Endodermal cell (in vitro differentiated cells): Measurements from ENCODE around the gene LONP1. TPM values are rescaled to one million over a fixed set of nuclear protein-coding genes. Genes with fewer than 3 reads are reported as not detected.

Experiments
- DNase-seq: peaks from one replicate; pipeline ENCODE4 v3.0.0-alpha.2; 2017
- H3K27ac ChIP-seq: 2 replicates; pipeline ENCODE4 v1.5.1; 2013; ENCODE audit warnings: mild to moderate bottlenecking, low read depth, low read length, moderate library complexity
- H3K27me3 ChIP-seq: 2 replicates; pipeline ENCODE4 v1.6.1; 2013; ENCODE audit warnings: mild to moderate bottlenecking, low read length, moderate library complexity; ENCODE audit not compliant: insufficient read depth, control insufficient read depth, poor library complexity, severe bottlenecking
- H3K36me3 ChIP-seq: 2 replicates; pipeline ENCODE4 v1.7.0; 2013; ENCODE audit warnings: mild to moderate bottlenecking, low read length, moderate library complexity; ENCODE audit not compliant: control insufficient read depth, insufficient read depth
- H3K4me1 ChIP-seq: one replicate; pipeline ENCODE4 v1.7.0; 2013; ENCODE audit warnings: low read length; ENCODE audit not compliant: control insufficient read depth, insufficient read depth
- H3K4me3 ChIP-seq: 2 replicates; pipeline ENCODE4 v1.5.1; 2013; ENCODE audit warnings: mild to moderate bottlenecking, low read length, moderate library complexity
- H3K9ac ChIP-seq: 2 replicates; pipeline ENCODE4 v1.6.1; 2013; ENCODE audit warnings: mild to moderate bottlenecking, low read length, moderate library complexity; ENCODE audit not compliant: poor library complexity, severe bottlenecking; ENCODE audit errors: extremely low read depth
- H3K9me3 ChIP-seq: 2 replicates; pipeline ENCODE4 v1.6.1; 2013; ENCODE audit warnings: mild to moderate bottlenecking, low read length, moderate library complexity; ENCODE audit not compliant: control insufficient read depth
- H3K27ac Mint-ChIP-seq: 2 replicates; pipeline ENCODE4 v1.8.0; 2020; ENCODE audit warnings: mixed read lengths
- H3K27me3 Mint-ChIP-seq: 2 replicates; pipeline ENCODE4 v1.8.0; 2021; ENCODE audit warnings: mild to moderate bottlenecking, mixed read lengths; ENCODE audit not compliant: insufficient read depth
- H3K36me3 Mint-ChIP-seq: 2 replicates; pipeline ENCODE4 v1.8.0; 2020; ENCODE audit warnings: low read depth, mixed read lengths
- H3K4me1 Mint-ChIP-seq: 2 replicates; pipeline ENCODE4 v1.8.0; 2020; ENCODE audit warnings: mixed read lengths
- H3K4me3 Mint-ChIP-seq: 2 replicates; pipeline ENCODE4 v1.8.0; 2020; ENCODE audit warnings: mild to moderate bottlenecking, moderate library complexity, mixed read lengths
- H3K9me3 Mint-ChIP-seq: 2 replicates; pipeline ENCODE4 v1.8.0; 2020; ENCODE audit warnings: mild to moderate bottlenecking, mixed read lengths
- CTCF ChIP-seq: fragments of 200-600 bp; sonication (generic); conservative IDR thresholded peaks from 2 replicates; pipeline ENCODE4 v1.5.0; 2021; ENCODE audit warnings: antibody characterized with exemption, mild to moderate bottlenecking
- WGBS, 2 experiments: methylation state at CpG; one replicate each; pipeline versions ENCODE4 v1.1.5 to v1.1.7; 2013; ENCODE audit warnings: missing lambda C conversion rate in 2 of 2, mixed read lengths in 1 of 2; ENCODE audit not compliant: insufficient coverage in 1 of 2, insufficient read length in 1 of 2; 5-methylcytosine and 5-hydroxymethylcytosine counted together
- total RNA-seq, 2 donors: library from RNA; stranded (reverse); fragmentation: NEBNext Ultra II Directional in 1 of 2; extraction: Animal tissue kit (Norgen Biotek cat#: 25700) in 1 of 2; gene quantifications; 2 replicates in 1 of 2; 3 replicates in 1 of 2; pipeline ENCODE4 v1.2.1, GENCODE V29; 2021

LONP1 gene
- total RNA-seq, 2 donors from 2014 or later, result 97.1 to 109 TPM

DNA sequence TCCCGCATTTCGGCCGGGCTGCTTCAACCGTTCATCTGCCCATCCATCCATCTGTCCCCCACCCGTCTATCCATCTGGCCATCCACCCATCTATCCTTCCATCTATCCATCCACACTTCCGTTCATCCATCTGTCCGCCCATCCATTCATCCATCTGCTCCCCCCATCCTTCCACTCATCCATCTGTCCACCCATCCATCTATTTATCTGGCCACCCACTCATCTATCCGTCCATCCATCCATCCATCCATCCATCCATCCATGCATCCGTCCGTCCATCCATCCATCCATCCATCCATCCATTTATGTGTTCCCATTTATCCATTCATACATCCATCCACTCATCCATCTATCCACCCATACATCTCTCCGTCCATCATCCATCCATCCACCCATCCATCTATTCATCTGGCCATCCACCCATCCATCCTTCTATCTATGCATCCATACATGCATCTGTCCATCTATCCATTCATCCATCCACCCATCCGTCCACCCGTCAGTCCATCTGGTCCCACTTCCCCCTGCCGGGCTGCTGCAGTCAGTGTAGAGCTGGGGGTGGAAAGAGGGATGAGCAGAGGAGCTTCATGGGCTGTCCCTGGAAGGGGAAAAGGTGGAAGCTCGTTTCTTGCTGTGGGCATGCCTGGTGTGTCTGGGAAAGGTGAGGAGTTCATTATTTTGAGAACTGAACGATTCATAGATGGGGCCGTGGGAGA, 38.4 kb downstream of the LONP1 start:
- Histone ChIP-seq H3K9ac (peak overlapping the region; percentile 34), H3K27me3 (no peaks in the 10 kb centered on the region), H3K9me3 (no peaks in the 10 kb centered on the region), H3K36me3 (peaks cover 6% of the 10 kb centered on the region), H3K27ac (no peak overlapping the region), H3K4me1 (no peaks in the 10 kb centered on the region), H3K4me3 (peak overlapping the region; percentile 93)
- Mint-ChIP-seq H3K36me3 (no peaks in the 10 kb centered on the region), H3K27me3 (peaks cover 10% of the 10 kb centered on the region), H3K4me1 (peaks cover 8% of the 10 kb centered on the region), H3K9me3 (no peaks in the 10 kb centered on the region), H3K27ac (no peak overlapping the region), H3K4me3 (peak overlapping the region; percentile 95)
- no peak for TF ChIP-seq CTCF
- peak; percentile 45 for DNase-seq
- 75 to 76% methylated on average over 14 to 17 of the region's 17 CpGs for WGBS, 2 experiments

DNA sequence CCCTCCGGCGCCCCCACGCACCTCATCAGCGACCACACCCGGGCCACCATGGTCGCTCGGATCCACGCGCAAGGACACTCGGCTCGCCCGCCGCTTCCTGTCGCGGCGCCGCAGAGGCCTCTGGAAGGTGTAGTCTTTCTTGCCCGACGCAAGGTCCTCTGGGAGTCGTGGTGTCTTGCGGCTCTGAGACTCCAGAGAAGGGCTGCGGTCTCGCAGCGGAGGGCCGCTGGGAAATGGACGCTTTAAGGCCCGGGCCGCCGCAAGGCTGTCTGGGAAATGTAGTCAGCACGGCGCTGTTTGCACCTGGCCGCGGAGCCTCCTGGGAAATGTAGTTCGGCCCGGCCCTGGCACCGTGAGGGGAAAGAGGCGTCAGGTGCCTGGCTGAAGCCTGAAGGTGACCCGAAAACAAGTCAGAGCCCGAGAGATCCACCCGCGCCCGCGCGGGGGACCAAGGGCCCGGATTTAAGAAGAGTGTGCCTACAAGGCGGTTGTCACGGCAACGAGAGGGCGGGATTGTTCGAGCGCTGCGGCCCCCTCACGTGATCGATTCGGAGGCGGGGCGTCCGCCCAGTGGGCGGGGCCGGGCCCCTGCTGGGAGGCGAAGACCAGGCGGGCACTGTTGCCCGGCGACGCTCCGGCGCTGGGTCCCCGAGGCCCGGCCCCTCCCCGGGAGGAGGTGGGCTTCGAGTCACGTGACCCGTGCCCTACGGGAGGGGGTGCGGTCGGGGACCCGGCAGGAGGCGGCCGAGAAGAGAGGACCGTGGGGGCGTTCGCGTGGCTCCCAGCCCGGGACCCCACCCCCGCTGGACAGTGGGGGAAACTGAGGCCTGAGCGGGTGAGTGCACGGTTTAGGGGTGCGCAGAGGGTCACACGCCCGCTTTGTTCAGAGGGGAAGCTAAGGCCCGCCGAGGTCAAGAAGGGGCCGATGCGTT, 39.2 kb downstream of the LONP1 start, which contains the start of the genes HSD11B1L and MICOS13:
Gene HSD11B1L, plus strand, starts transcription at position 591 of the 932 bp plus-strand sequence. CDS start 3,806 bp downstream, outside the sequence.
Gene MICOS13, minus strand, starts transcription at position 80 of the 932 bp plus-strand sequence. Its CDS starts 30 bp downstream, at position 50.
- no peak for TF ChIP-seq CTCF
- no peaks in the 10 kb centered on the region for H3K27me3 ChIP-seq
- Mint-ChIP-seq H3K36me3 (no peaks in the 10 kb centered on the region), H3K9me3 (no peaks in the 10 kb centered on the region), H3K4me3 (peak within 1 kb of the TSS; percentile 95), H3K27me3 (peaks cover 10% of the 10 kb centered on the region), H3K4me1 (peaks cover 8% of the 10 kb centered on the region), H3K27ac (peak within 1 kb of the TSS; percentile 98)
- peak; percentile 99 for DNase-seq
- 2 to 6% methylated on average over 38 to 94 of the region's 94 CpGs for WGBS, 2 experiments
- H3K27ac ChIP-seq, result peak within 1 kb of the TSS; percentile 88
- peak within 1 kb of the TSS; percentile 93 for H3K4me3 ChIP-seq
- peak within 1 kb of the TSS; percentile 80 for H3K9ac ChIP-seq
- H3K36me3 ChIP-seq, result peaks cover 6% of the 10 kb centered on the region
- H3K4me1 ChIP-seq, result no peaks in the 10 kb centered on the region
- no peaks in the 10 kb centered on the region for H3K9me3 ChIP-seq

GRCh38 chr19:5680084-5680436, 39.9 kb downstream of the LONP1 start:
- Mint-ChIP-seq H3K4me1 (peaks cover 13% of the 10 kb centered on the region), H3K9me3 (no peaks in the 10 kb centered on the region), H3K36me3 (no peaks in the 10 kb centered on the region), H3K27me3 (peaks cover 10% of the 10 kb centered on the region), H3K4me3 (peak overlapping the region; percentile 95), H3K27ac (peak overlapping the region; percentile 98)
- Histone ChIP-seq H3K9me3 (no peaks in the 10 kb centered on the region), H3K36me3 (peaks cover 6% of the 10 kb centered on the region), H3K4me1 (no peaks in the 10 kb centered on the region), H3K27ac (no peak overlapping the region), H3K4me3 (peak overlapping the region; percentile 93), H3K9ac (peak overlapping the region; percentile 80), H3K27me3 (no peaks in the 10 kb centered on the region)
- TF ChIP-seq CTCF, result no peak
- DNase-seq, result no peak
- 0 to 2% methylated on average over 12 to 23 of the region's 23 CpGs for WGBS, 2 experiments
